Loucy (cell line): ENCODE data around the gene SERTM1.

Source experiments
- EZH2phosphoT487 ChIP-seq: fragments of 200-600 bp; IDR thresholded peaks from 2 replicates; pipeline ENCODE4 v1.6.1; 2018; ENCODE audit warnings: antibody characterized with exemption, mild to moderate bottlenecking, moderate library complexity, borderline replicate concordance
- TF ChIP-seq, protein P1 (sequence below): fragments of 200-600 bp; sonication (generic); conservative IDR thresholded peaks from 2 replicates; pipeline ENCODE4 v1.5.1; 2014; ENCODE audit warnings: mild to moderate bottlenecking, antibody characterized with exemption, low read length

- TF ChIP-seq, protein P1, sequence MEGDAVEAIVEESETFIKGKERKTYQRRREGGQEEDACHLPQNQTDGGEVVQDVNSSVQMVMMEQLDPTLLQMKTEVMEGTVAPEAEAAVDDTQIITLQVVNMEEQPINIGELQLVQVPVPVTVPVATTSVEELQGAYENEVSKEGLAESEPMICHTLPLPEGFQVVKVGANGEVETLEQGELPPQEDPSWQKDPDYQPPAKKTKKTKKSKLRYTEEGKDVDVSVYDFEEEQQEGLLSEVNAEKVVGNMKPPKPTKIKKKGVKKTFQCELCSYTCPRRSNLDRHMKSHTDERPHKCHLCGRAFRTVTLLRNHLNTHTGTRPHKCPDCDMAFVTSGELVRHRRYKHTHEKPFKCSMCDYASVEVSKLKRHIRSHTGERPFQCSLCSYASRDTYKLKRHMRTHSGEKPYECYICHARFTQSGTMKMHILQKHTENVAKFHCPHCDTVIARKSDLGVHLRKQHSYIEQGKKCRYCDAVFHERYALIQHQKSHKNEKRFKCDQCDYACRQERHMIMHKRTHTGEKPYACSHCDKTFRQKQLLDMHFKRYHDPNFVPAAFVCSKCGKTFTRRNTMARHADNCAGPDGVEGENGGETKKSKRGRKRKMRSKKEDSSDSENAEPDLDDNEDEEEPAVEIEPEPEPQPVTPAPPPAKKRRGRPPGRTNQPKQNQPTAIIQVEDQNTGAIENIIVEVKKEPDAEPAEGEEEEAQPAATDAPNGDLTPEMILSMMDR: no peak
- no peak for TF ChIP-seq EZH2phosphoT487
These were observed 7.2 kb upstream of the SERTM1 start for GRCh38 chr13:36666477-36667229.
